ENCODE results near the gene ARHGEF37. TPM values are rescaled to one million over a fixed set of nuclear protein-coding genes. Genes with fewer than 3 reads are reported as not detected.

The ARHGEF37 gene
- total RNA-seq, 1 donor from 2014 or later: 4.5 TPM

DNA sequence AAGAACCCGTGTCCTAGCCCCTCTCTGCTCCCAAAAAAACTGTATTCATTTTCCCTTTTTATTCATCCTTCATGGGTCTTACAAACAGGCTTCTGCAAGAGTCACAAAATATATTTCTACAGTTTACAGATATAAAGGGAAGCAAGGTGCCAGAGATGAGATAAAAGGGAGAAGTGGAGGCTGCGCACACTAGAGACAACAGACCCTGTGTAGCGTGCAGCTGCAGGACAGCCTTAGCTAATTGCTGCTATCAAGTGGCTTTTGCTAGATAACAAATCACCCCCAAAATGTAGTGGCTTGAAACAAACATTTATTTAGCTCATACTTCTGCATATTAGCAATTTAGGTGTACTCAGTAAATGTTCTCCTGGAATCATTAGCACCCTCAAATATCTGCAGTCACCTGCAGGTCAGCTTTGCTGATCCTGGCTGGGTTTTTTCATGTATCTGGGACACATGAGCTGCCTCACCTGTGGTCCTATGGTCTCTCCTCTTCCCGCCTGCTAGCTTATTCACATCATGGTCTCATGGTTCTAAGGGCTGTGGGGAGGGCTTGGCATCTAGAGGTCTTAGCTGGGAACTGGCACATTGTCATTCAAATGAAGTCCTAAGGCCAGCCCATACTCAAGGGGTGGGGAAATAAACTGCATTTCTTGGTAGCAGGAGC is 29.4 kb downstream of the ARHGEF37 start:
- Mint-ChIP-seq H3K4me3 (ENCODE audit: unreplicated experiment) (no peak overlapping the region), H3K4me1 (ENCODE audit: unreplicated experiment) (no peaks in the 10 kb centered on the region), H3K27ac (ENCODE audit: unreplicated experiment) (no peak overlapping the region), H3K9me3 (ENCODE audit: unreplicated experiment) (no peaks in the 10 kb centered on the region), H3K36me3 (ENCODE audit: low read depth, unreplicated experiment) (peaks cover 5% of the 10 kb centered on the region), H3K27me3 (ENCODE audit: unreplicated experiment) (peaks cover 5% of the 10 kb centered on the region)
- no peak for DNase-seq (ENCODE audit: low spot score)
- TF ChIP-seq, protein P1, sequence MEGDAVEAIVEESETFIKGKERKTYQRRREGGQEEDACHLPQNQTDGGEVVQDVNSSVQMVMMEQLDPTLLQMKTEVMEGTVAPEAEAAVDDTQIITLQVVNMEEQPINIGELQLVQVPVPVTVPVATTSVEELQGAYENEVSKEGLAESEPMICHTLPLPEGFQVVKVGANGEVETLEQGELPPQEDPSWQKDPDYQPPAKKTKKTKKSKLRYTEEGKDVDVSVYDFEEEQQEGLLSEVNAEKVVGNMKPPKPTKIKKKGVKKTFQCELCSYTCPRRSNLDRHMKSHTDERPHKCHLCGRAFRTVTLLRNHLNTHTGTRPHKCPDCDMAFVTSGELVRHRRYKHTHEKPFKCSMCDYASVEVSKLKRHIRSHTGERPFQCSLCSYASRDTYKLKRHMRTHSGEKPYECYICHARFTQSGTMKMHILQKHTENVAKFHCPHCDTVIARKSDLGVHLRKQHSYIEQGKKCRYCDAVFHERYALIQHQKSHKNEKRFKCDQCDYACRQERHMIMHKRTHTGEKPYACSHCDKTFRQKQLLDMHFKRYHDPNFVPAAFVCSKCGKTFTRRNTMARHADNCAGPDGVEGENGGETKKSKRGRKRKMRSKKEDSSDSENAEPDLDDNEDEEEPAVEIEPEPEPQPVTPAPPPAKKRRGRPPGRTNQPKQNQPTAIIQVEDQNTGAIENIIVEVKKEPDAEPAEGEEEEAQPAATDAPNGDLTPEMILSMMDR (IDR thresholded peaks at IDR 0.05; ENCODE audit: unreplicated experiment): no peak

DNA sequence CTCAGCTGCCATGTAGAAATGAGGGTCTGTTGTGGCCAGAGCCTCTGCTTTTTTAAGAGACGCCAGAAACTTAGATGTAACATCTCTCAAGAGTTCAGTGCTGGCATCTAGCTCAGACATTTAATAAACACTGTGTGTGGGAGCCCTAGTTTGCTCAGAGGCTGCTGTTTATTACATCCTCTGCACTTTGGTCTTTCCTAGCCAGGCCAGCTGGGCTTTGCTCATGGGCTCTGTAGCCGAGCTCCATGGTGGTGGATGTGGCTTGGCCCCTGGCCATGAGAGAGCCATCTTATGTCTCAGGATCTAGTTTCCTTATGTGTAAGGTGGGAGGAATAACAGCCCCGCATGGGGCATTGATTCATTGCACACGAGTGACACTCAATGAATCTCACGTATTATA is 30.0 kb downstream of the ARHGEF37 start:
- peaks cover 6% of the 10 kb centered on the region for H3K27me3 Mint-ChIP-seq (ENCODE audit: unreplicated experiment)
- no peaks in the 10 kb centered on the region for H3K9me3 Mint-ChIP-seq (ENCODE audit: unreplicated experiment)
- DNase-seq (ENCODE audit: low spot score): no peak
- no peak overlapping the region for H3K27ac Mint-ChIP-seq (ENCODE audit: unreplicated experiment)
- H3K4me1 Mint-ChIP-seq (ENCODE audit: unreplicated experiment): no peaks in the 10 kb centered on the region
- TF ChIP-seq, protein P1 (IDR thresholded peaks at IDR 0.05; ENCODE audit: unreplicated experiment): no peak
- H3K4me3 Mint-ChIP-seq (ENCODE audit: unreplicated experiment): no peak overlapping the region
- peaks cover 5% of the 10 kb centered on the region for H3K36me3 Mint-ChIP-seq (ENCODE audit: low read depth, unreplicated experiment)

DNA sequence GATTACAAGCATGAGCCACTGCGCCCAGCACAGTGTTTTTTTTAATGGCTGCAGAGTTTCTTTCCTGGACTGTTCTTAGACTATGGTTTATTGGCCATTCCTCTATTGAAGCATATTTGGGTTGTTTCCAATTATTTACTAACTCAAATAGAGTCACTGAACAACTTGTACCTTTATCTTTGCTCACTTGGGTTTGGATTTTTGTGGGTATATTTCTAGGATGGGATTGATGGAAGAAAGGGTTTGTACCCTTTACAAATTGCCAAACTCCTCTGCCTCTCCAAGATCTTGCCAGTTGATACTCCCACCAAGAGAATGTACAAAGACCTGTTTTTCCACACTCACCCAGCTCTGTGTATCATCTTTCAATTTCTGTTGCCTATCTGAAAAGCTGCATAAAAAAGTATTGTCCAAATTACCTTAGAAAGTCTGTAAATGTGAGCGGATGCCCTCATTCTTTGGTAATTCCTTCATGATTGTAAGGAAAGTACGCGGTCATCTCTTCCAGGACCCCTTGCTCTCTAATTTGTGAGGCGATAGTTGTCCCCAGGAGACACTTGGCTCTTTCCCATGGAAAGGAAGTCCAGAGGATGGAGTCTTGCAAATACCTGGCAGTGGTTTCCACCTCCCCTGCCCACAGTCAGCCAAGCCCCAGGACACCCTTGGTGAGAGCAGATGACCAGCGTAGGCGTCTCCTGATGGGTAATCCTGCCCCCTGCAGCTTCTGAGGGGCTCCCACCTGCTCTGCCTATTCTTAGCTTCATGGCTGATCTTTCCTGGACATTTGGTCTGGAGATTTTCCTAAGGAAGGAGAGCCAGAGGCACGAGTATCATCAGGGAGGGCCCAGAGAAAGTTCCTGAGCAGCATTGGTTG is 33.0 kb downstream of the ARHGEF37 start:
- DNase-seq (ENCODE audit: low spot score): no peak
- Mint-ChIP-seq H3K9me3 (ENCODE audit: unreplicated experiment) (no peaks in the 10 kb centered on the region), H3K27me3 (ENCODE audit: unreplicated experiment) (peaks cover 3% of the 10 kb centered on the region), H3K36me3 (ENCODE audit: low read depth, unreplicated experiment) (peaks cover 5% of the 10 kb centered on the region), H3K4me1 (ENCODE audit: unreplicated experiment) (no peaks in the 10 kb centered on the region), H3K4me3 (ENCODE audit: unreplicated experiment) (no peak overlapping the region), H3K27ac (ENCODE audit: unreplicated experiment) (no peak overlapping the region)
- TF ChIP-seq, protein P1 (IDR thresholded peaks at IDR 0.05; ENCODE audit: unreplicated experiment): no peak

DNA sequence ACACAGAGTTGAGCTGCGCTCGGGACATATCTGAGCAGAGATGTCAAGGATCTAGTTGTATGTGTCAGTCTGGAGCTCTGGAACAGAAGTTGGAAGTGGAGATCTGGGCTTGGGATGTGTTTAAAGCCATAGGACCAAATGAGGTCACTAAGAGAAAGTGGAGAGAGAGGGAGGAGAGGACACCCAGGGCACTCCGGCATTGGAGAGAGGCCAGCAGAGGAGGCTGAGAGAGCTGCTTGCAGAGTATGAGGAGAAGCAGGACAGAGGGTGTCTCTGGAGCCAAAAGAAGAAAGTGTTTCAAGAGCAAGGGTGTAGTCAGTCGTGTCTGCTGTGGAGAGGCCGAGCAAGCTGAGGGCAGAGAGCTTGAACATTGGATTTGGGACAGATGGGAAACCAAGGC is 34.7 kb downstream of the ARHGEF37 start:
- no peak overlapping the region for H3K4me3 Mint-ChIP-seq (ENCODE audit: unreplicated experiment)
- no peaks in the 10 kb centered on the region for H3K9me3 Mint-ChIP-seq (ENCODE audit: unreplicated experiment)
- no peak for DNase-seq (ENCODE audit: low spot score)
- H3K36me3 Mint-ChIP-seq (ENCODE audit: low read depth, unreplicated experiment): no peaks in the 10 kb centered on the region
- TF ChIP-seq, protein P1 (IDR thresholded peaks at IDR 0.05; ENCODE audit: unreplicated experiment): no peak
- no peak overlapping the region for H3K27ac Mint-ChIP-seq (ENCODE audit: unreplicated experiment)
- H3K4me1 Mint-ChIP-seq (ENCODE audit: unreplicated experiment): no peaks in the 10 kb centered on the region
- H3K27me3 Mint-ChIP-seq (ENCODE audit: unreplicated experiment): peaks cover 3% of the 10 kb centered on the region

All from endothelial cell (in vitro differentiated cells).